BJ (cell line): ENCODE results near the gene IL20. TPM values are rescaled to one million over a fixed set of nuclear protein-coding genes. Genes with fewer than 3 reads are reported as not detected.

Source experiments
- CTCF ChIA-PET: fragments of 350-600 bp; formaldehyde crosslinking; extraction: SDS; loops from one replicate; lab custom pipeline; 2021; ENCODE audit warnings: antibody characterized with exemption, inconsistent platforms; lab: Yijun Ruan, JAX
- POLR2A ChIA-PET: fragments of 300-600 bp; sonication (Branson Sonifier 250); formaldehyde crosslinking; extraction: SDS; loops from one replicate; lab custom pipeline; 2021; ENCODE audit warnings: antibody characterized with exemption; lab: Charles Lee
- DNase-seq: peaks from one replicate; pipeline ENCODE4 v3.0.0-alpha.2; 2011; ENCODE audit warnings: low read depth
- H3K27me3 ChIP-seq: 2 replicates; pipeline ENCODE4 v1.6.0; 2011; ENCODE audit warnings: low read length; ENCODE audit not compliant: control insufficient read depth, insufficient read depth
- H3K36me3 ChIP-seq: 2 replicates; pipeline ENCODE4 v1.5.1; 2011; ENCODE audit warnings: low read length; ENCODE audit not compliant: control insufficient read depth, insufficient read depth
- H3K4me3 ChIP-seq: 2 replicates; pipeline ENCODE4 v1.5.1; 2011; ENCODE audit warnings: low read depth, mild to moderate bottlenecking, control low read depth, low read length
- polyA plus RNA-seq: library from polyadenylated mRNA; depleted of rRNA; stranded (reverse); fragments of >200 nt; gene quantifications from 2 replicates; pipeline ENCODE4 v1.2.3, GENCODE V29; 2011
- TF ChIP-seq, protein P1 (sequence below): IDR thresholded peaks from 2 replicates; pipeline ENCODE4 v1.5.1; 2011; ENCODE audit warnings: low read depth, mild to moderate bottlenecking, control low read depth, inconsistent platforms, low read length, moderate library complexity; ENCODE audit not compliant: insufficient read depth

Gene IL20
- polyA plus RNA-seq, 1 experiment, result not detected

DNA sequence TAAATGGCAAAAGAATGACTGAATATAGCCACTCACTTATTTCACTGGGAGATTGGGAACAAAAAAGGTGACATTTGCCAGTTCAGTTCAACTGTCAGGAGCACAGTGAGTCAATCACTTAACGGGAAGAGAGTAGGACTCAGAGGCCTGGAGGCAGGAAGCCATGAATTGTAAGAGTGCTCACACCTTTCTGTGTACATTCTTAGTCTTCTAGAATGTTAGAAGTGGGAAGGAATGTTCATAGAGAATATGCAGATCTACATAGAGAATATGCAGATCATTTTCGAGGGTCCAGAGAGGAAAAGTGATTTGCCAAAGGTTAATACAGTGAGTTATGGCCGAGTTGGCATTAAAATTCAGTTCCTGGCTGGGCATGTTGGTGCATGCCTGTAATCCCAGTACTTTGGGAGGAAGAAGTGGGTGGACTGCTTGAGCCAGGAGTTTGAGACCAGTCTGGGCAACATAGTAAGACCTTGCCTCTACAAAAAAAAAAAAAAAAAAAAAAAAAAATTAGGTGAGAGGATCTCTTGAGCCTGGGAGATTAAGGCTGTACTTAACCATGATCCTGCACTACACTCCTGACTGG is 8.3 kb downstream of the IL20 start:
- POLR2A ChIA-PET, result no interaction called here
- DNase-seq, result no peak
- Histone ChIP-seq H3K27me3 (no peaks in the 10 kb centered on the region), H3K4me3 (no peak overlapping the region), H3K36me3 (no peaks in the 10 kb centered on the region)
- TF ChIP-seq, protein P1, sequence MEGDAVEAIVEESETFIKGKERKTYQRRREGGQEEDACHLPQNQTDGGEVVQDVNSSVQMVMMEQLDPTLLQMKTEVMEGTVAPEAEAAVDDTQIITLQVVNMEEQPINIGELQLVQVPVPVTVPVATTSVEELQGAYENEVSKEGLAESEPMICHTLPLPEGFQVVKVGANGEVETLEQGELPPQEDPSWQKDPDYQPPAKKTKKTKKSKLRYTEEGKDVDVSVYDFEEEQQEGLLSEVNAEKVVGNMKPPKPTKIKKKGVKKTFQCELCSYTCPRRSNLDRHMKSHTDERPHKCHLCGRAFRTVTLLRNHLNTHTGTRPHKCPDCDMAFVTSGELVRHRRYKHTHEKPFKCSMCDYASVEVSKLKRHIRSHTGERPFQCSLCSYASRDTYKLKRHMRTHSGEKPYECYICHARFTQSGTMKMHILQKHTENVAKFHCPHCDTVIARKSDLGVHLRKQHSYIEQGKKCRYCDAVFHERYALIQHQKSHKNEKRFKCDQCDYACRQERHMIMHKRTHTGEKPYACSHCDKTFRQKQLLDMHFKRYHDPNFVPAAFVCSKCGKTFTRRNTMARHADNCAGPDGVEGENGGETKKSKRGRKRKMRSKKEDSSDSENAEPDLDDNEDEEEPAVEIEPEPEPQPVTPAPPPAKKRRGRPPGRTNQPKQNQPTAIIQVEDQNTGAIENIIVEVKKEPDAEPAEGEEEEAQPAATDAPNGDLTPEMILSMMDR, result no peak
- CTCF ChIA-PET, result interaction anchor here (0.6 to 2.6 kb wide), 5 partner anchors 9 to 255 kb away, joined by 3 to 9 read pairs (median 6); partner anchors contain the start of gene IL20

DNA sequence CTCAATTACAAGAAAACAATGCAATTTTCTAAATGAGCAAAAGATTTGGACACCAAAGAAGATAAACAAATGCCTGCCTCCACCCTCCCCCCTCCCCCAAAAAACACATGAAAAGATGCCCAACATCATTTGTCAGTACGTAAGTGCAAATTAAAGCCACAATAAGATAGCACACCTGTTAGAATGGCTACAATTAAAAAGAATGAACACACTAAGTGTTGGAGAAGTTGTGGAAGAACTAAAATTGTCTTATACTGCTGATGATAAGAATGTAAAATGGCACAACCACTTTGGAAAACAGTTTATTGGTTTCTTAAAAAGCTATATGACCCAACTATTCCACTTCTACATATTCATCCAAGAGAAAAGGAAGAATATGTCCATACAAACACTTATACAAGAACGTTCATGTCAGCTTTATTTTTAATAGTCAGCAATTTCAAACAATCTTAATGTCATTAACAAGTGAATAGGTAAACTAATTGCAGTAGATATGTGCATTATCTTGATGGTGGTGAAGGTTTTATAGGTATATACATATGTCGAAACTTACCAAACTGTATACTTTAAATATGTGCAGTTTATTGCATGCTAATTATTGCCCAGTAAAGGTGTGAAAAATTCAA is 10.4 kb downstream of the IL20 start:
- DNase-seq, result no peak
- POLR2A ChIA-PET, result no interaction called here
- Histone ChIP-seq H3K36me3 (no peaks in the 10 kb centered on the region), H3K27me3 (no peaks in the 10 kb centered on the region), H3K4me3 (no peak overlapping the region)
- CTCF ChIA-PET, result interaction anchor here (2.9 kb wide), 1 partner anchor 11 kb away, joined by 11 read pairs; the partner anchor contains the start of gene IL20
- TF ChIP-seq, protein P1, result no peak

DNA sequence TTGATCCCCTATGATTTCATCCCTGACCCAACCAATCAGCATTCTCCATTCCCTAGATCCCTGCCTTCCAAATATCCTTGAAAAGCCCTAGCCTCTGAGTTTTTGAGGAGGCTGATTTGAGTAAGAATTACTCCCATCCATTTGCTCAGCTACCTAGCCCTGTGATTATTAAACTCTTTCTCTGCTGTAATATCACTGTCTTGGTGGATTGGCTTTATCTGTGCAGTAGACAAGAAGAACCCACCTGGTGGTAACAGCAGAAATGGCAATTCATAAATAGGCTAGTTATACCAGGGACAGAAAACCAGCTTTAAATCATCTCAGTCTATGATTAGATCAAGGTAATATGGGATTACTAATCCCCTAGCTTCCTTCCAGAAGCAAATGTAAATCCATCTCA is 13.0 kb downstream of the IL20 start:
- DNase-seq, result no peak
- CTCF ChIA-PET, result interaction anchor here (1.1 to 2.9 kb wide), 3 partner anchors 8 to 34 kb away, joined by 3 to 11 read pairs (median 5); partner anchors contain the start of gene IL20
- Histone ChIP-seq H3K36me3 (no peaks in the 10 kb centered on the region), H3K27me3 (no peaks in the 10 kb centered on the region), H3K4me3 (no peak overlapping the region)
- TF ChIP-seq, protein P1, result no peak; the same call in 1 of the 2 replicates
- POLR2A ChIA-PET, result no interaction called here

DNA sequence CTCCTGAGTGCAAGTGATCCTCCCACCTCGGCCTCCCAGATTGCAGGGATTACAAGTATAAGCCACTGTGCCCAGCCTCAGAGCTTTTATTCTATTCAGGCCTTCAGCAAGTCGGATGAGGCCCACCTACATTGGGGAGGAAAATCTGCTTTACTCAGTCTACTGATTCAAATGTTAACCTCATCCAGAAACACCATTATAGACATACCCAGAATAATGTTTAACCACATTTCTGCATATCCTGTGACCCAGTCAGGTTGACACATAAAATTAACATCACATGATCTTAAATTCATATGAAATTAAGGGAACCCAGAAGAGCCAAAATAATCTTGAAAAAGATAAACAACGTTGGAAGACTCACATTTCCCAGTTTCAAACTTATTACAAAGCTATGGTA is 14.9 kb downstream of the IL20 start:
- ChIA-PET POLR2A (no interaction called here), CTCF (interaction anchor here (1.2 to 1.5 kb wide), 2 partner anchors 9 to 11 kb away, joined by 3 to 5 read pairs; no protein-coding TSS in a partner anchor)
- peaks cover 2% of the 10 kb centered on the region for H3K27me3 ChIP-seq
- DNase-seq, result no peak
- no peak overlapping the region for H3K4me3 ChIP-seq
- TF ChIP-seq, protein P1, result no peak
- no peaks in the 10 kb centered on the region for H3K36me3 ChIP-seq

DNA sequence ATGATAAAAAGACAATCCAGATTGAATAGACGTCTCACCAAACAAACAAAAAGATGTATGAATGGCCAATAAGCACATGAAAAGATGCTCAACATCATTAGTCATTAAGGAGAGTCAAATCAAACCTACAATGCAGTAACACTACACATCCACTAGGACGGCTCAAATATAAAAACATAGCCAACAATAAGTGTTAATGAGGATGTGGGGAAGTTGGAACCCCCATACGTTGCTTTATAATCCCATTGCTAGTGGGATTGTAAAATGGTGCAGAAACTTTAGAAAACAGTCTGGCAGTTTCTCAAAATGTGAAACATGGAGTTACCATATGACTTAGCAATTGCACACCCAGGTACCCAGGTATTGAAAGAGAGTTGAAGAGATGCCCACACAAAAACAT is 17.1 kb downstream of the IL20 start:
- POLR2A ChIA-PET, result no interaction called here
- no peak overlapping the region for H3K4me3 ChIP-seq
- CTCF ChIA-PET, result interaction anchor here (1.0 to 1.5 kb wide), 2 partner anchors 14 to 17 kb away, joined by 3 to 5 read pairs; partner anchors contain the start of genes IL20 and IL24
- peaks cover 2% of the 10 kb centered on the region for H3K27me3 ChIP-seq
- TF ChIP-seq, protein P1, result no peak
- no peaks in the 10 kb centered on the region for H3K36me3 ChIP-seq
- DNase-seq, result no peak
